NCI-H526 treated with DMSO at 0.1 percent for 48 hours (cell line): ENCODE results near the gene SCYL3.
"Not testable (repeated sequence)": the region's sequence is repeated elsewhere in the genome, so short reads cannot be mapped to it uniquely, and the experiment has no call there.

ENCODE experiments used
- DNase-seq: peaks from one replicate; lab custom pipeline; 2025; lab: John Stamatoyannopoulos, UW

The SCYL3 gene

DNA sequence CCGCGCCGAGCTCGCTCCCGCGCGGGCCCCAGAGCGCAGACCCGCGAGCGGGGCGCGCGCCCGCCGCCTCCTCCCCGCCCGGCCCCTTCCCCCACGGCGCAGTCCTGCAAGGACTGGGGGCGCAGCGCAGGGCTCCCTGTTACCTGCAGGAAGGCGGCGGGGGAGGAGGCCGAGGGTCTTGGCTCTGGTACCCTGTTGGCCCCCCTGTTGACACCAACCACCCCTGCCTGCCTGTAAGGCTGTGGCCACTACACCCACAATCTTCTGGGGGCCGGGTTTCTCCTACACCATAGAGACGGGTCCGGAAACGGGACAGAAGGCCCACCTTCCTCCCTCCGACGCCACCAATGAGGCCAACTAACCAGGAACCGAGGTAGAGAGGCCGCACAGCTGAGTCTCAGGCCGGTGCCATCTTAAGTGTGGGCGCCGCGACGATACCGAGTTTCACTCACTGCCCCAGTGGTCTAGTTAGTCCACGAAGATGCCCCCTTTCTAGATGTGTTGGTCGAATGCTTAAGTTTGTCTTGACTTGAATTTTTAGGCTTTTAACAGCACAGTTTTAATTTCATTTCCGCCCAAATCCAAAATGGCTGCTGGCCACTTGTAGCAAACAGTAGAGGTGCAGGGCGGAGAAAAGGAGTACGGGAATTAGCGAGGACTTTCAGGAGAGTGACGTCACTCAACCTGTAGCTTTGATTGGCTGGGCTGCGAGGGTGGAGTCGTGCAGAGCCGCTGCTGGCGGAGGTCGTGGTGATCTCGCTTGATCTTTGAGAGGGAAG, at the start of gene SCYL3:
Gene SCYL3 (minus strand): TSS at position 252 of the 779 bp plus-strand sequence. CDS start 5,056 bp downstream, outside the sequence.
- peak; percentile 100 for DNase-seq

- no peak for DNase-seq
These were observed 48.5 kb upstream of the SCYL3 start for GRCh38 chr1:169941982-169942830.

- no peak for DNase-seq
These were observed 40.5 kb upstream of the SCYL3 start for GRCh38 chr1:169933984-169934725.

- no peak for DNase-seq
These were observed 38.1 kb upstream of the SCYL3 start for GRCh38 chr1:169931795-169932231.

- no peak for DNase-seq
These were observed 35.5 kb upstream of the SCYL3 start for GRCh38 chr1:169929210-169929526.

DNA sequence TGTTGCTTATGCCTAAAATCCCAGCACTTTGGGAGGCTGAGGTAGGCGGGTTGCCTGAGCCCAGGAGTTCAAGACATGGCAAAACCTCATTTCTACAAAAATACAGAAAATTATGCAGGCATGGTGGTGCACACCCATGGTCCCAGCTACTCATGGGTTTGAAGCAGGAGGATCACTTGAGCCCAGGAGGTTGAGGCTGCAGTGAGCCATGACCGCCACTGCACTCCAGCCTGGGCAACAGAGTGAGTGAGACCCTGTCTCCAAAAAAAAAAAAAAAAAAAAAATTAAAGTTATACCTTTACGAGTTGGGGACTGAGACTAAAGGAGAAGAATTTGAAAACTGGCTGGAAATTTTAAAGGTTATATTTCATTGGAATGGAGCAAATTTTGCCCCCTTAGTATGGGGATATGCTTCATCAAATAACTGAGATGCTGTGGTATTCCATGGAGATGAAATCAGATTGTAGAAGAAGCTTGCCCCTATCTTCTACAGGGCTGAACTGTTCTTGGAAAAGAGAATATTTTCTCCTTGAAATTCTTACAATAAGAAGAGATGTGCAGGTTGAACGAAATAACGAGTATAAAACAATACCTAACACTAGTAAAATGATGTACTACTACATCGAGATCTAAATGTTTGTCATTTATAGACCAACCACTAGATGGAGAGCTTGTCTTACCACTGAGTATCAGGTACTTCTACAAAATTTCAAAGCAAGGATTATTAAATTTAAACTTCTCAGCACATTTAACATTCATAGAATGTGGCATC, 34.9 kb upstream of the SCYL3 start:
- DNase-seq = peak; percentile 83

DNA sequence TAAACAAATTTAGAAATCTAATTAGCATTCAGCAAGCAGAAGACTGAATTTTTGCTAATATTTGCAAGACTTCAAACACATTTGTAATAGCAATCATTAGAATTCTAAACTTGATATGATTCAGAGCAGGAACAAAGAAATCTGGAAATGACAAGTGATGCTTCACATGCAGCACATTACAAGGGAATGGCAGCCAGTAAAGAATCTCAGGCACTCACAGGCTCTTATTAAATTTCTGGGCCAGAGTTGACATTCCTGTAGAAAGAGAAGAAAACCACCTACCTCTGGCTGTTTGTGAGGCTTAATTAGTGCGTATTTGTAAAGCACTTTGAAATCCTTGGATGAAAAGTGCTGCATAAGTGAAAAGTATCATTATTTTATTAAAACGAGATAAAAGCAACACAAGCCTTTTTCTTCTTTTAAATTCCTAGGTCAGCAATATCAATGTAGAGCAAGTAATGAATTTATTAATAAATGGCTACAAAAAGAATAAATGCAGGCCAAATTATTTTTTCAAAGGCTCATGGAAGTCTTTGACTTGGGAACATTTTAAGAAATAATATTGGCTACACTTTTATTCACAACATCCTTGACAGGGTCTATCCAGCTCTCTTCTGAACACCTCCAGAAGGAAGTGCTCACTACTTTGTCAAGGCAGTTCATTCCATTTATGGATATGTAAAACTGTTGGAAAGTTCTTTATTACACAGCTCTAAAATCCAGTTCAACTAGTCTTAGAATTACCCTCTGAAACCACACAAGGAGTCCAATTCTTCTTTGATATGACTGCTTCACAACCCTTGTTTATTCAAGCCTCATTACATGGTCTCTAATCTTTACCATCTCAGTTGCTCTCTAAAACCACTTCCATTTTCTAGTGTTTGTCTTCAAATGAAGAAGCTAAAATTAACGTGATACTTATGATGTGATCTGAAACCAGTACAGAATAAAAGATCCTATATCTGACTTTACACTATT, 32.1 kb upstream of the SCYL3 start:
- peak; percentile 45 for DNase-seq

DNA sequence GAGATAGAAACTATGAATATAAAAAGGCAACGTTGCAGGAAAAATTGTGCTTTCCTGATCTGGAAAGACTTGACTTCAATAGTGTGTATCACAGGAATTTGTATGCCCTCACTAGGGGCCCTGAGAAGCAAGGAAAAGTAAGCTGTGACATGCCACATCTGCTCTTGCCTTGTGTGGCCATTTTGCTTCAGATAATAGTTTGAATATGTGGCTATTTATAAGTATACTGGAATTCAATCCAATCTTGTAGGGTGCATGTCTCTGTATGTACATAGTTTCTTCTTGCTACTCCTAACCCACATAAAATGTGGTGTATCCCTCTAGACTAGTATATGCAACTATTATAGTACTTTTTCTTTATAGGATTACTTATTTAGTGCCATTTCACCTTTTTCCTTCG, 31.1 kb upstream of the SCYL3 start:
- no peak for DNase-seq

- no peak for DNase-seq
These were observed 30.4 kb upstream of the SCYL3 start for GRCh38 chr1:169924063-169924462.

DNA sequence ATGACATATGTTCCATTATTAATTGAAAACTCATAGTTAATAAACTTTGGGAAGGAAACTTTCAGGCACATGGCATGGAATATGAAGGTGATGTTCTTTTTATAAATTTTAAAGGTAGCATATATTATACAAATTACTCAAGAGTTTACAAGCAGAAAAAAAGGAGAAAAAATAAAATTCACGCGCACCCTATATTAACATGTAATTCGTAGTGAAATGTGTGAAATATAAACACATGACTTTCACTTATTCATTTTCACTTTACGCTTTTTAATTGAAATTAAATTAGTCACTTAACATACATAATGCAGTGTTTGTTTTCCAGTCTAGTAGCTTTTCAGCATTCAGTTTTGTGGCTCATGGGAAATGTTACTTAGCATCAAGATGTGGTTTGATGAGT, 27.4 kb upstream of the SCYL3 start:
- DNase-seq = no peak

DNA sequence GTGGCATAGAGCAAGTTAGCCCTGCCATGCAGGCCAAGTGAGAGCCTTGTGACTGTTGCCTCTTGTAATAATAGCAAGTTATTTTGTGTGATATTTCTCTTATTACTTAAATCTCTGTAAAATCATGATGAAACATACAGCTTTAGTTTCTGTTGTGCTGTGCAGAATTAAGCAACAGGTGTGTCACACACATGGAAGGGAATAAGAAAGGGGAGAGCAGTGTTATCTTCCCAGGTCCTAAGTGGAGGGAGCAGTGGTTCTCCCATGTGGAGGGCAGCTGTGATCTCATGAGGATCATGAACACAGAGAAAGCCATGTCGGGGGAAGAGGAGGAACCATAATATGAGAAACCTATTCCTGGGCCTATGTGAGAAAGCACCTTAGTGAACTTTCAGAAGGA, 25.2 kb upstream of the SCYL3 start:
- DNase-seq = no peak

GRCh38 chr1:169918220-169918619, 24.5 kb upstream of the SCYL3 start:
- DNase-seq = not testable (repeated sequence)

DNA sequence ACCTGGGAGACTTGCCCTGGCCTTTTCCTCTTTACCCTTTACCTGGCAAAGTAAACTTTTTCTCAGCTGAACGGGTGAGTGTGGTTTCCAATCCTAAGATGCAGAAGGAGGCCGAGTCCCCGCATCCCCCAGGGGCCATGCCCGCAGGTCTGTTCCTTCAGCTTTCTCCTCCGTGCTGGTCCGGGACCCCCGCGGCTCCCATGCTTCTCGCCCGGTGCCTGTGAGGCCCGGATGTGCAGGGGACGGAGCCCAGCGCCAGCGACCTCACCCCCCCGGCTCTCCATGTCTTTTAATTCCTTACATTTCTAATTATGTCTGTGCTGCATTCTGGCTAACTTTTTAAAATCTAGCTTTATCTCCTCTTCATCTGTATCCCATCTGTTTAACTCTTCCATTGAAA, 21.5 kb upstream of the SCYL3 start:
- DNase-seq = no peak

DNA sequence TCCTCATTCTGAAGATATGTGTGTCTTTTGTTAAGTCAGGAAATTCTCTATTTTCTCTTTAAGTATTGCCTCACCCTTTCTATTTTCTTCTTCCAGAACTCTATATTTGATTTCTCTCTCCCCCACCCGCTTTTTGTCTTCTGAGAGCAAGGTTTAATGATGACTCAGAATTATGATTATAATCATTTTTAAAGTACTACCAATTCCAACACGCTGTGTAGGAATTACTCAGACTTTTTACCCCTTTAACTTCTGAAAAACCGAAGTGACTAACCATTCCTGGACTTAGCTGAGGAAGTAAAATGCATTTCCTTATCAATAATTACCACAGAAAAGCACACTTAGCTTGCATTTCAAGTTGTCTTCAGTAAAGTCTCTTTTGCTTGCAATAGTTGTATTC, 20.8 kb upstream of the SCYL3 start:
- DNase-seq = no peak

- no peak for DNase-seq
These were observed 15.8 kb upstream of the SCYL3 start for GRCh38 chr1:169909499-169909898.

DNA sequence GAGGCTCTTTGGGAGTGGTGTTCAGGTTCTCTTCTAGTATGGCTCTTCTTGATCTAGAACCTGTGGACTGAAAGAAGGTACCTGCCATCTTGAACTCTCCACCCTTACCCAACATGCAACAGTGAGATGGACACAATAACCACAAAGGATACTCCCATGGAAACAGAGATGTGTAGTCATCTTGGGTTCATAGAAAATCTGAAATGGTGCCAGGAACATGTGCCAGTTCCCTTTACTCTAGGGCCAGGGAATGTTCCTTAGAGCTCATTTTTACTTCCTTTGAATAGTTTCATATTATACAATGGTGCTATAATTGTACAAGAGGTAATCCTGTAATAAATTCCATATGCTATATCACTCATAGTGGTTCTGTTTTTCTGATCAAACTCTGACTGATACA, 13.2 kb upstream of the SCYL3 start:
- no peak for DNase-seq

DNA sequence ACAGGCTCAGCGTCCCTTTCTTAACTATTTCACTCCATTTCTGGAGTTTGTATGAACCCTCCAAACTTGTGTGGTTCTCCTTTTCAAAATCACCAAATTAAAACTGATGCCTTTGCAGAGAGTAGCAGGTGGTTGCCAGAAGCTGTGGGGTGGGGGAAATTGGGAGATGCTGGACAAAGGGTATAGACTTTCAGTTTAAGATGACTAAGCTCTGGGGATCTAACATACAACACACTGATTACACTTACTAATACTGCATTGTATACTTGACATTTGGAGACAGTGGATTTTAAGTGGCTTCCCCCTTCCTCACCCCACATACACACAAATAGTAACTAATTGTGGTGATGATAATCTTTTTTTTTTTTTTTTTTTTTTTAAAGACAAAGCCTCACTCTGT, 11.1 kb upstream of the SCYL3 start:
- DNase-seq = no peak

- no peak for DNase-seq
These were observed 9.1 kb upstream of the SCYL3 start for GRCh38 chr1:169902751-169903150.

DNA sequence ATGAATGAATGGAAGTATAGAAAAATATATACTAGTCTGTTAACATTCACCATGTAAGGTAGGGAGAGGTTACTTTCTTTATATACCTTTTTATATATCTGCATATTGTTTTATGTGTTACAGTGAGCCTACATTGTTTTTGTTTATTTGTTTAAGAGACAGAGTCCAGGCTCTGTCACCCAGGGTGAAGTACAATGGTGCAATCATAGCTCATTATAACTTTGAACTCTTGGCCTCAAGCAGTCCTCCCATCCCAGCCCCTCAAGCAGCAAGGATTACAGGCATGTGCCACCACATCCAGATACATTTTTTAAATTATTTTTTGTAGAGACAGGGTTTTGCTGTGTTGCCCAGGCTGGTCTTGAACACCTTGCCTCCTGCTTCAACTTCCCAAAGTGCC, 7.4 kb upstream of the SCYL3 start:
- no peak for DNase-seq

DNA sequence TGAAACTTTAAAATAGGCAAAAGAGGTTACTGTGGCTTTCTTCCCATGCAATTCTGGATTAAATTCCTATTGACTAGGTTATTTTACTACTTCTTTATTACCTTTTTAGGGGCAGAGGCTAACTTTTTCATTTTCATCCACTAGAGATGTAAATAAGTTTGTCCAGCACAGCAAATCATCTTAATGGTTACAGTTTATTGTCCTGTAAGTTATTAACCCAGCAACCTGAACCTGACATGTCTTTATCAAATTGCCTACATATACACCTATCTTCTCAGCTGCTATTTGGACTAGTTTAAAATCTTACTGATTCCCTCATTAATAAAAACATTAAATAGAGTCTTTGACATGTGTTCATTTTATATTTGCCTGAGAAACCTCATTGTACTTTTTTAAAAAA, 6.9 kb upstream of the SCYL3 start:
- no peak for DNase-seq
